HG03565 (cell line): ENCODE measurements around the gene FER1L5.
"Not testable (repeated sequence)": the region's sequence is repeated elsewhere in the genome, so short reads cannot be mapped to it uniquely, and the experiment has no call there.

Source experiments
- ATAC-seq: cut with Tn5 transposase; IDR thresholded peaks from one replicate; pipeline ENCODE4 v1.9.1; 2021; ENCODE audit warnings: mild to moderate bottlenecking, moderate library complexity; ENCODE audit not compliant: unreplicated experiment

The FER1L5 gene

DNA sequence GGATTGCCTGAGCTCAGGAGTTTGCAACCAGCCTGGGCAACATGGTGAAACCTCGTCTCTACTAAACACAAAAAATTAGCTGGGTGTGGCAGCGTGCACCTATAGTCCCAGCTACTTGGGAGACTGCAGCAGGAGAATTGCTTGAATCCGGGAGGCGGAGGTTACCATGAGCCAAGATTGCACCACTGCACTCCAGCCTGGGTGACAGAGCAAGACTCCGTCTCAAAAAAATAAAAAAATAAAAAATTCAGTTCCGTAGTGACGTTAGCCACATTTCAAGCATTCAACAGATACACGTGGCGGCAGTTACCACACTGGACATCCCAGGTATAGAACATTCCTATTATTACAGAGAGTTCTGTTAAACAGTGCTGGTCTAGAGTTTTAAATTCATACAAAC lies 8.9 kb upstream of the FER1L5 start:
- ATAC-seq = no peak

DNA sequence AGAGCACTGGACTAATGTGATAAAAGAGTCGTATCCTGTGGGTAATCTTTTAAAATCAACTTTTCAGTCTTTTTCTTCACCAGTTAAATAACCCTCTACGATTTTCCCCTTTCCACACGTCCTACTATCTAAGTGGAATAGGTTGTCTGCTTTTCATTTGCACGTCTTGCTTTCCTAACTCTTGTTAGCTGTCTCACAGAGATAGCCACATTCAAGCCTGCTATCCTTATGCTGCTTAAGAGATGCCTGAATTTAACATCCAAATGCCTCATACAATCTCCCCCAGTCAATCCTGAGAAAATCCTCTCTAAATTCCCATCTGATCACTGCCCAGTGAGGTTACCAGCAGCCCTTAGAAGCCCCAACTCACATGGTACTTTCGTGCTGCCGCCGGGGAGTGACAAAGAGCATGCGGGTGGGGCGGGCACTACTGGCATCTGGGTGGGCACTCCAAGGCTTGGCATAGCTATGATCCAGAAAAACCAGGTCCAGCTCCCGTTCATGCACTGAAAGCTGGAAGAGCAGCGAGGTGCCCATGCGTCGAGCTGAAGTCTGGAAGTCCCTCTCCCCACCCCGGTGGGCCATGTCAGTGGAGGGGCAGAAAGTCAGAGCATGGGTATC lies 5.9 kb upstream of the FER1L5 start:
- no peak for ATAC-seq

GRCh38 chr2:96637385-96638143 lies 5.0 kb upstream of the FER1L5 start:
- ATAC-seq = peak; percentile 57

- peak; percentile 68 for ATAC-seq
These were observed 4.1 kb upstream of the FER1L5 start, which contains the start of gene KANSL3 for GRCh38 chr2:96638144-96639121. Gene KANSL3, minus strand, starts transcription at chr2:96638312. Its CDS starts 1,177 bp downstream, at chr2:96637135.

GRCh38 chr2:96647681-96648080 lies 5.1 kb downstream of the FER1L5 start:
- ATAC-seq = no peak

DNA sequence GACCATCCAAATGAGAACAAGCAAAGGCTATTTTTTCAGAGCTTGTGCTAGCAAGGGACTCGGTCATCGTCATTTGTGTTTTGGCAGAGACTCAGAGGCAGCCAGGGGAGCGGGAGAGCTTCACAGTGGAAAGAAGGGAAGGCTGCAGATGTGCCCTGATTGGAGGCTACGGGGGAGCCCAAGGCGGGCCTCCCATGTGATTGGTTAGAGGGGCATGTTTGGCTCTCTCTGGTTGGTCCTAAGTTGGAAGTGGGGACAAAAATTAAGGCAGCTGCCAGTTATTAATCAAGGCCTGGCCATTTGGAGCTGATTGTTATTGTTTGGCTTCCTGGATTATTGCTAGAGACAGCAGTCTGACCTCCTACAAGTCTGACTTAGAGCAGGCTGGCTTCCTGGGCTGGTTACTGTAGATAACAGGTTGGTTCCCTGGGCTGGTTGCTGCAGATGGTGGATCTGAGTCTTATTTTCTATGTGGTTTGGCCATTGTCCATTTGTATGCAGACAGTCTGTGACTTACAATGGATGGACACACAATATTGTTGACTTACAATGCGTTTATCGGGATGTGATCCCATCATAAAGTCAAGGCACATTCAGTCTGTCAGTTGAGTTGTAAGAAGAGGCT lies 5.9 kb downstream of the FER1L5 start:
- ATAC-seq = no peak

- ATAC-seq = no peak
These were observed 6.8 kb downstream of the FER1L5 start for GRCh38 chr2:96649342-96649741.

- no peak for ATAC-seq
These were observed 9.2 kb downstream of the FER1L5 start for GRCh38 chr2:96651793-96652192.

DNA sequence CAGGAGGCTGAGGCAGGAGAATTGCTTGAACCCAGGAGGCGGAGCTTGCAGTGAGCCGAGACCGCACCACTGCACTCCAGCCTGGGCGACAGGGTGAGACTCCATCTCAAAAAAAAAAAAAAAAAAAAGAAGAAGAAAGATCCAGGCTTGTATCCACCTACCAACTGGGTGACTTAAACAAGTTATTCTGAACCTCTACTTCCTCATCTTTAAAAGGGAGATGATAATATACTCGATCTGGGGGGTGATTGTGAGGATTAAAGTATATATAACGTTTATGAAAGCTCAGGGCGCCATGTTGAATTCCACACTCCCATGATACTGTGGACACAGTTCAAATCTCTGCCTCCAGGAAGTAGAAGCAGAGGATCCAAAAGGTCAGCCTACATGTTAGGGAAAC lies 12.2 kb downstream of the FER1L5 start:
- not testable (repeated sequence) for ATAC-seq

DNA sequence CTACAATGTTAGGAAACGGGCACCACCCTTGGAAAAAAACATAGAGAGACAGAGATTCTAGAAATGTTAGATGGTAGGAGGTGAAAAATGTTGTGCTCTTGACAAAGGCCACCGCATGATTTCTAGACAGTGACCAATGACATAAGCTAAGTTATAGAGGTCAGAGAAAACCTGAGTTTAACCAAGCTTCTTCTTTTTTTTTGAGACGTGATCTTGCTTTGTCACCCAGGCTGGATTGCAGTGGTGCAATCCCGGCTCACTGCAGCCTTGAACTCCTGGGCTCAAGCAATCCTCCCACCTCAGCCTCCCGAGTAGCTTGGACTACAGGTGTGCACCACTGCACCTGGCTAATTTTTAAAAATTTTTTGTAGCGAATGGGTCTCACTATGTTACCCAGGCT lies 13.0 kb downstream of the FER1L5 start:
- ATAC-seq = no peak

GRCh38 chr2:96656540-96656939 lies 14.0 kb downstream of the FER1L5 start:
- ATAC-seq = no peak

DNA sequence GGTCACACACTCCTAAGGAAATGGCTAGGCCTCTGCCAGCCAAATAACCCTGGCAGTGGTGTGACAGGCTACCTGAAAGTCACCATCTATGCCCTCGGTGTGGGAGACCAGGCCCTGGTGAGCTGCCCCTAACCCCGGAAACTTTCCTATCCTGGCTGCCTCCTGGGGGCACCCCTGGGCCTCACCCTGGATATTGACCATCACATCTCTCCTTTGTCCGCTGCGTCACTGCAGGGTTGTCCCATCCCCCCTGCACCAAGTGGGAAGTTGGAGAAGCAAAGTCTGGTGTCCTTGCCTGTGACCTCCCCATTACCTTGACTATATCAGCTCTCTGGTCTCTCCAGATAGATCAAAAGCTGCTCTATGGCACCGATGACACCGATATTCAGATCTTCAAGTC lies 18.8 kb downstream of the FER1L5 start:
- ATAC-seq = no peak

- ATAC-seq = no peak
These were observed 19.8 kb downstream of the FER1L5 start for GRCh38 chr2:96662360-96662759.

GRCh38 chr2:96663177-96663576 lies 20.6 kb downstream of the FER1L5 start:
- no peak for ATAC-seq

- no peak for ATAC-seq
These were observed 21.3 kb downstream of the FER1L5 start for GRCh38 chr2:96663829-96664228.

DNA sequence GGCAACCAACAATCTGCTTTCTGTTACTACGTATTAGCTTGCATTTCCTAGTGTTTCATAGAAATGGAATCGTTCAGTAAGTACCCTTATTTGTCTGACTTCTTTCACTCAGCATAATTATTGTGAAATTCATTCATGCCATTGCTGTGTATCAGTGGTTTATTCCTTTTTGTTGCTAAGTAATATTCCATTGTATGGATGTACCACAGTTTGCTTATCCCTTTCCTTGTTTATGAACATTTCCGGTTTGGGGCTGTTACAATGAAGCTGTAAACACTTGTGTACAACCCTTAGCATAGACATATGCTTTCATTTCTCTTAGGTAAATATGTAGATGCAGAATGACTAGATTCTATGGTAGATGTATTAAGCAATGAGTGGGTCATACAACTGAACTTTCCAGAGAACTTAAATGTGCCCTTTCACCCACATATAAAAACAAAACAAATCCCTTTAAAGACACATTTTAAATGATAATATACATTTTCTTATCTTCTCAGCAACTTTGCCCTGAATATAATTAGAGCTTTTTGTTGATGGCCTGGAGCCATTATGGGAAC lies 21.9 kb downstream of the FER1L5 start:
- ATAC-seq = no peak

GRCh38 chr2:96665083-96665569 lies 22.6 kb downstream of the FER1L5 start:
- no peak for ATAC-seq

GRCh38 chr2:96665717-96666116 lies 23.2 kb downstream of the FER1L5 start:
- ATAC-seq = not testable (repeated sequence)

- no peak for ATAC-seq
These were observed 26.2 kb downstream of the FER1L5 start for GRCh38 chr2:96668771-96669170.

DNA sequence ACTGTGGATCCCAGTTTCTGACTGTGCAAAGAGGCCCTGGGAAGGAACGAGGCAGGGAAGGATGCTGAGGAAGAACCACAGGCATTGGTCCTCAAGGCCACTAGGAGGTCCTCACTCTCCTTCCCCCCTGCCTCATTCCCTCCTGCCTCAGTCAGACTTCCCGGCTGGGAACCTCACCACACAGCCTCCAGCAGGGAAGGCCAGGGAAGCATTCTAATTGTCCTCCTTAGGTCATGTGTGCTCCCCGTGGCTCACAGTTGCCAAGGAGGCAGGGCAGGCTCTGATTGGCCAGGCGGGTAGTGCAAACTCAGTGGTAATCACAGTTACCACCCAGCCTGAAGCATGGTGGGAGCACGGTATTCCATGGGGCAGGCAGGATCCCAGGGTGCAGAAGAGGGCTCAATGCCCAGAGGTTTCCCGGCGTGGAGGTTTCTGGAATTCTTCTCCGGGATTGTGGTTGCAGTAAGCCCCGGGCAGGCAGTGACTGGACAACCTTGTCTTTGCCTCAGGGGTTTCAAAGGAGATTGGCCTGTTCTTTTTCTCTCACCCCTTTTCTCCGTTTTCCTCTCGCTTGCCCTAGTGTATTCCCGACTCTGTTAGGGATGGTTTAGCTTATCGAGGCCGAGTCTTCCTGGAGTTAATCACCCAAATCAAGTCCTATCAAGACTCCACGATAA lies 27.1 kb downstream of the FER1L5 start:
- ATAC-seq = no peak
